HG02642 (cell line): Measurements from ENCODE around the gene INVS.
"Not testable (repeated sequence)": the region's sequence is repeated elsewhere in the genome, so short reads cannot be mapped to it uniquely, and the experiment has no call there.

Experiments used
- ATAC-seq: cut with Tn5 transposase; IDR thresholded peaks from one replicate; pipeline ENCODE4 v1.9.1; 2021; ENCODE audit warnings: mild to moderate bottlenecking; ENCODE audit not compliant: unreplicated experiment, poor library complexity

The INVS gene, protein sequence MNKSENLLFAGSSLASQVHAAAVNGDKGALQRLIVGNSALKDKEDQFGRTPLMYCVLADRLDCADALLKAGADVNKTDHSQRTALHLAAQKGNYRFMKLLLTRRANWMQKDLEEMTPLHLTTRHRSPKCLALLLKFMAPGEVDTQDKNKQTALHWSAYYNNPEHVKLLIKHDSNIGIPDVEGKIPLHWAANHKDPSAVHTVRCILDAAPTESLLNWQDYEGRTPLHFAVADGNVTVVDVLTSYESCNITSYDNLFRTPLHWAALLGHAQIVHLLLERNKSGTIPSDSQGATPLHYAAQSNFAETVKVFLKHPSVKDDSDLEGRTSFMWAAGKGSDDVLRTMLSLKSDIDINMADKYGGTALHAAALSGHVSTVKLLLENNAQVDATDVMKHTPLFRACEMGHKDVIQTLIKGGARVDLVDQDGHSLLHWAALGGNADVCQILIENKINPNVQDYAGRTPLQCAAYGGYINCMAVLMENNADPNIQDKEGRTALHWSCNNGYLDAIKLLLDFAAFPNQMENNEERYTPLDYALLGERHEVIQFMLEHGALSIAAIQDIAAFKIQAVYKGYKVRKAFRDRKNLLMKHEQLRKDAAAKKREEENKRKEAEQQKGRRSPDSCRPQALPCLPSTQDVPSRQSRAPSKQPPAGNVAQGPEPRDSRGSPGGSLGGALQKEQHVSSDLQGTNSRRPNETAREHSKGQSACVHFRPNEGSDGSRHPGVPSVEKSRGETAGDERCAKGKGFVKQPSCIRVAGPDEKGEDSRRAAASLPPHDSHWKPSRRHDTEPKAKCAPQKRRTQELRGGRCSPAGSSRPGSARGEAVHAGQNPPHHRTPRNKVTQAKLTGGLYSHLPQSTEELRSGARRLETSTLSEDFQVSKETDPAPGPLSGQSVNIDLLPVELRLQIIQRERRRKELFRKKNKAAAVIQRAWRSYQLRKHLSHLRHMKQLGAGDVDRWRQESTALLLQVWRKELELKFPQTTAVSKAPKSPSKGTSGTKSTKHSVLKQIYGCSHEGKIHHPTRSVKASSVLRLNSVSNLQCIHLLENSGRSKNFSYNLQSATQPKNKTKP

DNA sequence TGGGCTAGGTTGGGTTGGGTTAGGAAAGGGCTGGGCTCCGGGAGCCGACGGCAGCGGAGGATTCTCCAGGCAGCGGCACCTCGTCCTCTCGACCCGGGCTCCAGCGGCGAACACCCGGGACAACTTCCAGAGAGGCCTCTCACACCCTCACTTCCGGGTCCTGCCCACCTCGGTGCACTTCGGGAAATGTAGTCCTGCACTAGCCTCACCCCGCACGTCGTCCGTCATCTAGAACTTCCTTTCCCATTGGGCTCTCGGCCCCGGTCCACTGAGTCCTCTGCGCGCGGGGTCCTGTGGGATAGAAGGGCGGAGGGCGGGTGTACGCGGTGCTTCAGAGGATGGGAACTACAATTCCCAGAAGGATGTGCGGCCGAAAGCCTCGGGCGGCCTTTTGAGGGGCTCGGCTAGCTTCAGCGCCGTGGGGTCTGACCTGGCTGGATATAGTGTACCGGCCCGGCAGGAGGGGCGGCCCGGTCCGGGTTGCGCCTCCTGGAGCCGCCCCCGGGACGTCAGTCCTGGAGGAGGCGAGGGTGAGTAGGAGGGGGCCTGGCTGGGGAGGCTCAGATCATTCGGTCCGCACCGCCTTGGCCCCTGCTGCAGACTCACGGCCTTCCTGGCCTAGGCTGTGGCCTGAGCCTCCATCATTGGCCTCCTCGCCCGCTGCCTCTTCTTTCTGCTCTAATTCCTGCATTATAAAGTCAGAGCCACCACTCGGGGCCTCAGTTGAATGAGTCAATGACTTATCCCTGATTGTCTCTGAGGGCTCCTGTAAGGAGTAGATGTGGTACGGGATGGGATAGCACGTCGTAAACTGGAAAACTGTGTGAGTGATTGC is at the start of gene INVS, which contains the start of gene ERP44:
Gene INVS, plus strand, starts transcription at position 357 of the 835 bp plus-strand sequence. CDS start 5,279 bp downstream, outside the sequence.
Gene ERP44, minus strand, starts transcription at position 114 of the 835 bp plus-strand sequence. CDS start 160 bp downstream, outside the sequence.
- ATAC-seq = peak; percentile 98

DNA sequence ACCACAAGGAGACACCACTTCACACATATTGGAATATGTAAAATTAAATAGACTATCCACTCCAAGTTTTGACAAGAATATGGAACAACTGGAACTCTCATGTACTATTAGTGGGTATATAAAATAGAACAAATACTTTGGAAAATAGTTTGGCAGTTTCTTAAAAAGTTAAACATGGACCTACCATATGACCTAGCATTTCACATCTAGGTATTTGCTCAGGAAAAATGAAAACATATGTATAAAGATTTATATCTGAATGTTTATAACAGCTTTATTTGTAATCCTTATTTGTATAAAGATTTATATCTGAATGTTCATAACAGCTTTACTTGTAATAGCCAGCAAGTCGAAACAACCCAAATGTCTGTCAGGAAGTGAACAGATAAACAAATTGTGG is 49.5 kb upstream of the INVS start:
- ATAC-seq = no peak

DNA sequence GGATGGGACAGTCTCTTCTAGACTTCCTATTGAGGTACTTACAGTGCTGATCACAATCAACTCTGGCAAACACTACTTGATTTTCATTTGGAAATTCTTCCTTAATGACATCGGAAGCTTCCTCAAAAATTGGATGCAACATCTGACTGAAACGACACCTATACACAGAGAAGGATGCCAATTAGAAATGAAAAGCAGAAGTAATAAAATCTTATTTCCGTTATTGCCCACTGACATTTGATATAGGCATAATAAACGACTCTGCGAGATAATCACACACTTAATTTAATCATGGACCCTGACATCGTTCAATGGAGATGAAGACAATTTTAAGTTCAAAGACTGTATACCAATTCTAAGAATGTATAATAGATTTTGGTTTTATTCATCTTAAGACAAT is 46.7 kb upstream of the INVS start:
- no peak for ATAC-seq

DNA sequence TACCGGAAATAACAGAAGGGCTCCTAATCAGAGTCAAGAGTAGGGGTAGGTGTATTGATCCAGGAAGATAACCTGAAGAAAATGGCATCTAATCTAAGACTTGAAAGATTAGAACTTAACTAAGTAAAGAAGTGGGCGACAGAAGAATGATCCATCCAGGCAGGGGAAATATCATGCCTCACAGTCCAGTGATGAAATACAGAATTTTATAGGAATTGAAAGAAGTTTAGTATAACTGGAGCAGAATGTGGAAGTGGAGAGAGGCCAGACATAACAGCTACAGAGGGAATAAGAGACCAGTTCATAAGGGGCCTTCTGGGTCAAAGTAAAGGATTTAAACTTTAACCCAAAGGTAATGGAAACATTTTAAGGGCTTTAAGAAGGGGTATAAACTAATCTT is 42.5 kb upstream of the INVS start:
- no peak for ATAC-seq

DNA sequence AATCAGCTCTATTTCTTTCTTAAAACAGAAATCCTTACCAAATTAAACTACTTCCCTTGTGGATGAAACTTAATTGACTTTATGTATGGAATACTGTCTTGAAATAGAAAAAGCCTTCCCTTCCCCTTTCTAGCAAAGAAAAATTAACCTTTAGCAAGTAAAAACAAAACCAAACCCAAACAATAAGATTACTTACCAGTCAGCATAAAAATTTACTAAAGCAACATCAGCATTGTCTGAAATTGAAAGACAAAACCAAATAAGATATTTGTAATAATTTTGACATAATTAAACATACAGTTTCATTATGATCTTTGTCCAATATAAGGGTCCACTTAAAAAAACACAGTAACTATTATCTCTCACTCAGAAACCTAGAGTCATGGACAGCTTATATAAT is 41.4 kb upstream of the INVS start:
- no peak for ATAC-seq

DNA sequence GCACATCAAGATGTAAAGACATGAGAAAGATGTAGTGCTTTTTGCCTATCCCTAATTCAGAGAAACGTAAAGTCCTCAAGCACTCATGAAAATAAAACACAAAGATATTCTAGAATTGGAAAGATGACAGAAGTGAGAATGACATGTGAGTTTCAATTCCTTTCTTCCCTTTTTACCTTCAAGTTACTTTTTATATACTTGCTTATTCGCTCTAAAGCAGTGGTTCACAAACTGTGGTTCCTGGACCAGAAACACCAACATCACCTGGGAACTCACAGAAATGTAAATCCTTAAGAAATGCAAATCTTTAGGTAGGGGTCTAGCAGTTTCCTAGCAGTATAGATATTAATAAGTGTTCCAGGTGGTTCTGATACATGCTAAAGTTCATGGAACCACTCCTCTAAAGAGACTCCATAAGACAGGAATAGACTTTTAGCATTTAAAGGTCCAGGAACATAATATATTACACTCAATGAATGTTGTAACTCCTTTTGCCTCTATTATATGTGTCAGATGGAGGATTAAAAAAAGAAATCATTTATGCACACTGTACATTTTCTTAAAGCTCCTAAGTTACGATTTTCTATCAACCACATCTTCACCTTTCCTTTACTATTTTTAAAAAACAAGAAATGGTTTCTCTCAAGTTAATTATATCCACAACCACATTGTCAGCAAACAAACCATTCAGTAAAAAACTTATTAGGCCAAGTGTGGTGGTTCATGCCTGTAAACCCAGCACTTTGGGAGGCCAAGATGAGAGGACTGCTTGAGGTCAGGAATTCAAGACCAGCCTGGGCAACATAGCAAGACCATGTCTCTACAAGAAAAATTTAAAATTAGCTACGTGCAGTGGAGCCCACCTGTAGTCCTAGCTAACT is 40.1 kb upstream of the INVS start:
- peak; percentile 89 for ATAC-seq

DNA sequence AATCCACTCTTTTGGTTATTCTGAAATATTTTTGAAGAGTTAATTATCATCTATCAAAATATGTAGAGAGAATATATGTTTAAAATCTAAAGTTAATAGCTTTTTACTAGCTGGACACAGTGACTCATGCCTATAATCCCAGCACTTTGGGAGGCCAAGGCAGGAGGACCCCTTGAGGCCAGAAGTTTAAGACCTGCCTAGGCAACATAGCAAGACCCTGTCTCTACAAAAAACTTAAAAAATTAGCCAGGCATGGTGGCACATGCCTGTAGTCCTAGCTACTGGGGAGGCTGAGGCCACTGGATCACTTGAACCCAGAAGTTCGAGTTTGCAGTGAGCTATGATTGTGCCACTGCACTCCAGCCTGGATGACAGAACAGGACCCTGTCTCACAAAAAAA is 36.4 kb upstream of the INVS start:
- not testable (repeated sequence) for ATAC-seq

DNA sequence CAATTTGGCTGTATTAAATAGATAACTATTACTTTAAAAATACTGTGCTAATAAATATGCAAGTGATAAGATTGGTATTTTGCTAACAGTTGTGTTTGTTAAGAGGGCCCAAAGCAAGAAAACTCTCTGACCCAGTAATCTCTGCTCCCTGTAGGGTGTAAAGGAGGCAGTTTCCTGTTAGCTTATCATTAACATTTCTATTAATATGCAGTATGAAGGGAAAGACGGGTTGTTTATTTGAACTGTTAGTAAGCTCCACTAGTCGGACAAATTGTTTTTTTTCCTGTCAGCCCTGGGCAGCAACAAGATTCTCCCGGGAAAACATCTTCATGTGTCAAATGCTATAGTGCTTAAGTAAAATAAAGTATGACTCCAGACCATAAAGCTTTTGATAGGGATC is 35.9 kb upstream of the INVS start:
- no peak for ATAC-seq

DNA sequence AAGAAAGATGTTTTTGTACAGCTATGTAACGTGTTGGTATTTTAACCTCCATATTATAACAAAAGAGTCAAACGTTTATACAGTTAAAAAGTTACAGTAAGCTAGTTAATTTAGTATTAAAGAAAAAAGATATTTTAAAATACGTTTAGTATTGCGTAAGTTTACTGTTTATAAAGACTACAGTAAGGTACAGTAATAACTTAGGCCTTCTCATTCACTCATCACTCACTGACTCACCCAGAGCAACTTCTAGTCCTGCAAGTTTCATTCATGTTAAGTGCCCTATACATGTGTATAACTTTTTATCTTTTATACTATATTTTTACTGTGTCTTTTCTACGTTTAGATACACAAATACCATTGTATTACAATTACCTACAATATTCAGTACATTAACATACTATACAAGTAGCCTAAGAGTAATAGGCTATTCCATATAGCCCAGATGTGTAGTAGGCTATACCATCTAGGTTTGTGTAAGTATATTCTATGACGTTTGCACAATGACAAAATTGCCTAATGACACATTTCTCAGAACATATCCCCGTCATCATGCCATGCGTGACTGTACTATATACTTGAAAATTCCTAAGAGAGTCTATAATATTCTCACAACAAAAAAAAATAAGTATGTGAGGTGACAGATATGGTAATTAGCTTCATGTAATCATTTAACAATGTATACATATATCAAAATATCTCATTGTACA is 34.0 kb upstream of the INVS start:
- no peak for ATAC-seq

DNA sequence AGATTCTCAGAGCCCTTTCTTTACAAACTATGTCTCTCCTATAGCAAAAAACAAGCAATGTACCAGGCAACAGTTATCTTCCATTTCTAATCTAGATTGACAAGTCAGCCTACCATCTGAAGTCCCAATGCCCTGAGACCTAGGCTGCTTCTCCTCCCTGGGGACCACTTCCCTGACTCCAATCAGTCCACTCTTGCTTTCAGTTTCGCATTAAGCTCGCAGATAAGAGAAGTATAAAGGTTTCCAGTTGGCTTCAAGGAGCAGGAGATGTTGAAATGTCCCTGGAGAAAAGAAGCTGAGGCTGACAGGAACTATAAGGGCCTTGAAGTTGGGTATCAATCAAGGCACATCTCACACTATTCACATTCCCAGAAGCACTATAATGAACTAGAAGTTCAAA is 32.5 kb upstream of the INVS start:
- peak; percentile 92 for ATAC-seq

DNA sequence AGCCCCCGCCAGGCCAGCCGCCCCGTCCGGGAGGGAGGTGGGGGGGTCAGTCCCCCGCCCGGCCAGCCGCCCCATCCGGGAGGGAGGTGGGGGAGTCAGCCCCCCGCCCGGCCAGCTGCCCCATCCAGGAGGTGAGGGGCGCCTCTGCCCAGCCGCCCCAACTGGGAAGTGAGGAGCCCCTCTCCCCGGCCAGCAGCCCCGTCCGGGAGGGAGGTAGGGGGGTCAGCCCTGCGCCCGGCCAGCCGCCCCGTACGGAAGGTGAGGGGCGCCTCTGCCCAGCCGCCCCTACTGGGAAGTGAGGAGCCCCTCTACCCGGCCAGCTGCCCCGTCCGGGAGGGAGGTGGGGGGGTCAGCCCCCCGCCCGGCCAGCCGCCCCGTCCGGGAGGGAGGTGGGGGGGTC is 31.1 kb upstream of the INVS start:
- not testable (repeated sequence) for ATAC-seq

DNA sequence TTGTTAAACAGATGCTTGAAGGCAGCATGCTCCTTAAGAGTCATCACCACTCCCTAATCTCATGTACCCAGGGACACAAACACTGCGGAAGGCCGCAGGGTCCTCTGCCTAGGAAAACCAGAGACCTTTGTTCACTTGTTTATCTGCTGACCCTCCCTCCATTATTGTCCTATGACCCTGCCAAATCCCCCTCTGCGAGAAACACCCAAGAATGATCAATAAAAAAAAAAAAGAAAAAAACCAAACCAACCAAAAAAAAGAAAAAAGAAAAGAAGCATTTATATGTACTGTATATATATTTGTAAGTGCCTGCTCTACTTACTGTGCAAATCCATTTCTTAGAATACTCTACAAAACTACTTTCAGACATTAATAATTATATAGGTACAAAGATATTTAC is 30.0 kb upstream of the INVS start:
- ATAC-seq = not testable (repeated sequence)

DNA sequence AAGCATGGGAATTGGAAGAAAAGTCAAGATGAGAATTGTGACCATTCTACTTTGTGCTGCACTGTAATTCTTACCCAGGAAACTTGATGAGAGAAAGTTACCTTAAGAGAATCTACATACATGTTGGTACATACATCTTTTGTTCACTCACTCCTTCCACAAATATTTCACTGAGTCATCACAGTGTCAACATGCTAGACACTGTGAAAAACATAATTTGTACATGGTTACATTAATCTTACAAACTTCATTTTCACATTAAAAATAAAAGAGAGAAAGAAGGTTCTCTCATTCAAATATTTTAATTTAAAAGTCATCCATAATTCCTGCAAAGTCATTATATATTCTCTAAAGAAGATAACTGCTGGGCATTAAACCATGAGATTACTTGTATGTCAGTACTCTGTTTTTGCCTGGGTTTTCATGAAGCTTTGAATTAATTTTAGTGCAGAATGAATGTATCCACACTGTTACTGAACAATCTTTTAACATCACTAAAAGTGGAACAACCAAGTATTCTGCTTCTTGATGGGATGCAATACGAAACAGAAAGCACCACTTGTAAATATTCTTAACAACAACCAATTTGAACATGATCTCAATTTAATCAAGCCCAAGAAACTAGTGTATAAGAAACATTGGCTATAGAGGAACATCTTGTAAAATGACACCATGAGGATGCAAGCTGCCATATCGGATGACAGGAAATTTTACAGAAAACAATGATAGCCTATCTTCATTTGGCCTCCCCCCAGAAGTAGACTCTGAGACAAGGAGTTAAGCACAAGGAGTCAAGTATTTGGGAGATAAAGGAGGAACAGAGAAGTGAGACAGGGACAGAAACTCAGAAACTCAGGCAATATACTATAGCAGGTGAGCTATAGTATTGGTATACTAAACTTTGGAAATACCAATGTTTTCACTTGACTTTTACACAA is 28.7 kb upstream of the INVS start:
- ATAC-seq = no peak

DNA sequence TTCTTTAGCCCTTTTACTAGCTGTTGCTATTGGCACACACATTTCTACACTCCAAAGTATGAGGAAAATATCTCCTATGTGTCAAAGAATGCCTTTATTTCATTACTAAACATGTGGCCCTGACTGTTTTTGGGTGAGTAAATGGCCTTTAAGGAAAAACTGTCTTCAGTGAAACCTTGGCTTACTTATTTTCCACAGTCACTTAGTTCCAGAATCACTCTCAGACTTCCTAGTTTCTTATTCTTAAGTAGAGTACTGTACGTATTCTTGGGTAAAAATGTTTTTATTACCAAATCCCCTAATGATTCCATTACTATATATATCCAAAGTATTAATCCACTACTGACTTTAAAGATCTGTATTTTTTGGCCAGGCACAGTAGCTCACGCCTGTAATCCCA is 27.8 kb upstream of the INVS start:
- ATAC-seq = no peak

DNA sequence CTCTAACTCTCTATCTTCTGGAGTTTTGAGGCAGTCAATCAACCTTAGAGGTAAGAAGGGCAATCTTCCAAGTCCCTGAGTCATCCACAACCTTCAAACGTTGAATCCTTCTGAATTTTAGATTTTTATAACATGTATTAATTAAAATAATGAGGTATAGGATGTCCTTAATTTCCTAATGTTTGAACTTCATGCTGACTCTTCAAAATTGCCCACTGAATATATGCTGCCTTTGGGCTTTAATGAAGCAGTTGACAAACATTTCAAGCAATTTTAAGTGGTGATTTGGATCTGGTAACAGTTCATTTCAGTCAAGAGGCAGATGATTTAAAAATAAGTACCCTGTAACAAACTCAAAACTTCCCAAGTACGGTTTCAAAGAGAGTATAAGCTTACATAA is 26.2 kb upstream of the INVS start:
- ATAC-seq = no peak

DNA sequence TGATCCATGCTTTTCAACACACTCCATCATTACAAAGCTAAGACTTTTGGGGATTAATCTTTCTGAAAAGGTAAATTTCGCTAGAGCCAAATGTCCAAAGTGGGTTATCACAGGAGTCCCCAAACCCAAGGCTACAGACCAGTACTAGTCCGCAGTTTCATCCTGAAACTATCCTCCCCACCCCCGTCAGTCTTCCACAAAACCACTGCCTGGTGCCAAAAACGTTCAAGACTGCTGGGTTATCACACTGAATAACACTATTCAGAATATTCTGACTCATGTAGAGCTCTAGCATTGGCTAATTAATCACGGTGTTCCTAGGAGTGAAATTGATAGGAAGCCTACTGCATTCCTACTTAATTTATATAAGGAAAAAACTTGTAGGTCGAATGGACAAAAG is 24.9 kb upstream of the INVS start:
- no peak for ATAC-seq

DNA sequence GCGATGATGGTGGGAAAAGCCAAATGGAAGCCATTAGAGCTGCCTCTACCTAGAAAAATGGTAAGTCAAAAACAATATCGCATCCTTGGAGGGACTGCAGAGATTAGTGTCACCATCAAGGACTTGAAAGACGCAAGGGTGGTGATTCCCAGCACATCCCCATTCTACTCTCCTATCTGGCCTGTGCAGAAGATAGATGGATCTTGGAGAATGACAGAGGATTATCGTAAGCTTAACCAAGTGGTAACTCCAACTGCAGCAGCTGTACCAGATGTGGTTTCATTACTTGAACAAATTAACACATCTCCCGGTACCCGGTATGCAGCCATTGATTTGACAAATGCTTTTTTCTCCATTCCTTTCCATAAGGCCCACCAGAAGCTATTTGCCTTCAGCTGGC is 24.1 kb upstream of the INVS start:
- ATAC-seq = no peak
